Neural progenitor cell (in vitro differentiated cells): ENCODE measurements around the gene PNPLA7. TPM values are rescaled to one million over a fixed set of nuclear protein-coding genes. Genes with fewer than 3 reads are reported as not detected.
"Not testable (repeated sequence)": the region's sequence is repeated elsewhere in the genome, so short reads cannot be mapped to it uniquely, and the experiment has no call there.

ENCODE experiments used
- DNase-seq: peaks from one replicate; pipeline ENCODE4 v3.0.0-alpha.2; 2016; ENCODE audit warnings: low spot score
- H2AFZ ChIP-seq: fragments of 200-600 bp; sonication (generic); replicated peaks from 2 replicates; pipeline ENCODE4 v1.6.1; 2016; ENCODE audit warnings: antibody characterized with exemption
- H3F3A ChIP-seq: fragments of 200-600 bp; sonication (generic); 2 replicates; pipeline ENCODE4 v1.6.1; 2016; ENCODE audit warnings: antibody characterized with exemption, low read depth
- H3K27ac ChIP-seq: fragments of 200-600 bp; sonication (generic); 2 replicates; pipeline ENCODE4 v1.5.1; 2016; ENCODE audit warnings: mild to moderate bottlenecking
- H3K27me3 ChIP-seq: fragments of 200-600 bp; sonication (generic); 2 replicates; pipeline ENCODE4 v1.6.1; 2016; ENCODE audit warnings: mild to moderate bottlenecking, moderate library complexity
- H3K36me3 ChIP-seq: fragments of 200-600 bp; sonication (generic); 2 replicates; pipeline ENCODE4 v1.5.1; 2016
- H3K4me1 ChIP-seq: fragments of 200-600 bp; sonication (generic); 2 replicates; pipeline ENCODE4 v1.6.1; 2016; ENCODE audit warnings: mixed run types
- H3K4me2 ChIP-seq: fragments of 200-600 bp; sonication (generic); 2 replicates; pipeline ENCODE4 v1.6.1; 2016
- H3K4me3 ChIP-seq: fragments of 200-600 bp; sonication (generic); 2 replicates; pipeline ENCODE4 v1.5.1; 2016
- H3K79me2 ChIP-seq: fragments of 200-600 bp; sonication (generic); 2 replicates; pipeline ENCODE4 v1.6.1; 2016; ENCODE audit warnings: low read depth
- H3K9ac ChIP-seq: fragments of 200-600 bp; sonication (generic); 2 replicates; pipeline ENCODE4 v1.6.1; 2016
- H3K9me3 ChIP-seq: fragments of 200-600 bp; sonication (generic); 2 replicates; pipeline ENCODE4 v1.5.1; 2016; ENCODE audit warnings: low read depth
- H4K20me1 ChIP-seq: fragments of 200-600 bp; sonication (generic); 2 replicates; pipeline ENCODE4 v1.6.1; 2016; ENCODE audit warnings: low read depth
- H3K27ac Mint-ChIP-seq: 3 replicates; pipeline ENCODE4 v1.8.0; 2021; ENCODE audit warnings: mixed read lengths
- H3K27me3 Mint-ChIP-seq: 2 replicates; pipeline ENCODE4 v1.8.0; 2022; ENCODE audit warnings: low read depth, mild to moderate bottlenecking, inconsistent platforms, moderate library complexity, mixed read lengths; ENCODE audit not compliant: insufficient read depth
- H3K36me3 Mint-ChIP-seq: 3 replicates; pipeline ENCODE4 v1.8.0; 2021; ENCODE audit warnings: mixed read lengths
- H3K4me1 Mint-ChIP-seq: 3 replicates; pipeline ENCODE4 v1.8.0; 2021; ENCODE audit warnings: mixed read lengths
- H3K4me3 Mint-ChIP-seq: 3 replicates; pipeline ENCODE4 v1.8.0; 2021; ENCODE audit warnings: mild to moderate bottlenecking, moderate library complexity, mixed read lengths
- H3K9me3 Mint-ChIP-seq: 3 replicates; pipeline ENCODE4 v1.8.0; 2020; ENCODE audit warnings: mixed read lengths
- CTCF ChIP-seq: fragments of 200-600 bp; sonication (generic); IDR thresholded peaks from 2 replicates; pipeline ENCODE4 v1.5.1; 2017; ENCODE audit warnings: antibody characterized with exemption, mild to moderate bottlenecking
- EZH2 ChIP-seq: fragments of 200-600 bp; sonication (generic); IDR thresholded peaks from 2 replicates; pipeline ENCODE4 v1.6.1; 2017; ENCODE audit warnings: antibody characterized with exemption, mild to moderate bottlenecking, moderate library complexity
- EZH2phosphoT487 ChIP-seq: fragments of 200-600 bp; sonication (generic); IDR thresholded peaks from 2 replicates; pipeline ENCODE4 v1.6.1; 2017; ENCODE audit warnings: antibody characterized with exemption
- total RNA-seq: library from RNA; depleted of rRNA; stranded (reverse); fragments of >200 nt; gene quantifications from 2 replicates; pipeline ENCODE4 v1.2.3, GENCODE V29; 2015; ENCODE audit warnings: low replicate concordance

The PNPLA7 gene
- 0.13 and 0.31 TPM in 2 replicates for total RNA-seq

GRCh38 chr9:137550231-137550621 lies at the start of gene PNPLA7:
Gene PNPLA7 (minus strand): TSS chr9:137550402. CDS start chr9:137550197, 205 bp downstream.
- peaks cover 6% of the 10 kb centered on the region for H3K9me3 ChIP-seq
- peaks cover 11% of the 10 kb centered on the region for H3K27me3 Mint-ChIP-seq
- no peaks in the 10 kb centered on the region for H3K27me3 ChIP-seq
- H3K4me1 Mint-ChIP-seq, result peaks cover 17% of the 10 kb centered on the region
- no peak within 1 kb of the TSS for H3K27ac ChIP-seq
- H4K20me1 ChIP-seq, result peaks cover 11% of the 10 kb centered on the region
- DNase-seq, result peak; percentile 84
- peak within 1 kb of the TSS; percentile 90 for H3K4me3 Mint-ChIP-seq
- no peaks in the 10 kb centered on the region for H3K4me1 ChIP-seq
- no peaks in the 10 kb centered on the region for H3K36me3 ChIP-seq
- TF ChIP-seq CTCF (no peak), EZH2phosphoT487 (no peak), EZH2 (no peak)
- H3K4me2 ChIP-seq, result peak within 1 kb of the TSS; percentile 92
- peak within 1 kb of the TSS; percentile 83 for H3K27ac Mint-ChIP-seq
- H2AFZ ChIP-seq, result peak within 1 kb of the TSS; percentile 94
- H3K79me2 ChIP-seq, result no peaks in the 10 kb centered on the region
- peaks cover 33% of the 10 kb centered on the region for H3F3A ChIP-seq
- no peak within 1 kb of the TSS for H3K9ac ChIP-seq
- H3K4me3 ChIP-seq, result peak within 1 kb of the TSS; percentile 64
- H3K36me3 Mint-ChIP-seq, result peaks cover 11% of the 10 kb centered on the region
- H3K9me3 Mint-ChIP-seq, result peaks cover 10% of the 10 kb centered on the region

GRCh38 chr9:137598943-137599342 lies 48.7 kb upstream of the PNPLA7 start:
- H3K9me3 Mint-ChIP-seq, result no peaks in the 10 kb centered on the region

GRCh38 chr9:137596577-137596976 lies 46.4 kb upstream of the PNPLA7 start:
- not testable (repeated sequence) for H3K4me2 ChIP-seq, H3K27me3 ChIP-seq, H3K9me3 ChIP-seq, H3K4me3 Mint-ChIP-seq, H3K27ac Mint-ChIP-seq, H3K79me2 ChIP-seq, H3K36me3 Mint-ChIP-seq, DNase-seq, H4K20me1 ChIP-seq, H3K27ac ChIP-seq, H3K4me3 ChIP-seq, H3K36me3 ChIP-seq, H3K27me3 Mint-ChIP-seq, H3F3A ChIP-seq, H3K9ac ChIP-seq, H2AFZ ChIP-seq, H3K9me3 Mint-ChIP-seq, H3K4me1 ChIP-seq
- H3K4me1 Mint-ChIP-seq, result peaks cover 15% of the 10 kb centered on the region

More at GRCh38 chr9:137598943-137599342, 48.7 kb upstream of the PNPLA7 start:
- H3K36me3 ChIP-seq, result no peaks in the 10 kb centered on the region
- peaks cover 19% of the 10 kb centered on the region for H3K4me1 Mint-ChIP-seq
- H3F3A ChIP-seq, result peaks cover 11% of the 10 kb centered on the region
- no peaks in the 10 kb centered on the region for H3K79me2 ChIP-seq
- no peak overlapping the region for H3K4me3 Mint-ChIP-seq
- H3K27me3 ChIP-seq, result peaks cover 9% of the 10 kb centered on the region
- H3K4me2 ChIP-seq, result no peak overlapping the region
- DNase-seq, result no peak
- H3K27me3 Mint-ChIP-seq, result peaks cover 18% of the 10 kb centered on the region
- no peak overlapping the region for H2AFZ ChIP-seq
- no peaks in the 10 kb centered on the region for H3K36me3 Mint-ChIP-seq
- H4K20me1 ChIP-seq, result peaks cover 3% of the 10 kb centered on the region
- no peak overlapping the region for H3K4me3 ChIP-seq
- H3K9ac ChIP-seq, result no peak overlapping the region
- no peaks in the 10 kb centered on the region for H3K4me1 ChIP-seq
- TF ChIP-seq EZH2phosphoT487 (no peak), EZH2 (no peak), CTCF (no peak)
- no peak overlapping the region for H3K27ac Mint-ChIP-seq
- no peaks in the 10 kb centered on the region for H3K9me3 ChIP-seq
- no peak overlapping the region for H3K27ac ChIP-seq

GRCh38 chr9:137593176-137593575 lies 43.0 kb upstream of the PNPLA7 start:
- Histone ChIP-seq H3K9me3 (no peaks in the 10 kb centered on the region), H3K36me3 (no peaks in the 10 kb centered on the region), H3K79me2 (peaks cover 26% of the 10 kb centered on the region), H3K27me3 (no peaks in the 10 kb centered on the region), H3K9ac (no peak overlapping the region), H4K20me1 (peaks cover 24% of the 10 kb centered on the region), H3F3A (no peaks in the 10 kb centered on the region), H3K4me3 (no peak overlapping the region), H3K27ac (no peak overlapping the region), H3K4me2 (no peak overlapping the region), H3K4me1 (peaks cover 8% of the 10 kb centered on the region), H2AFZ (no peak overlapping the region)
- H3K9me3 Mint-ChIP-seq, result no peaks in the 10 kb centered on the region
- TF ChIP-seq CTCF (no peak), EZH2 (no peak), EZH2phosphoT487 (no peak)
- peaks cover 7% of the 10 kb centered on the region for H3K27me3 Mint-ChIP-seq
- H3K27ac Mint-ChIP-seq, result no peak overlapping the region
- H3K36me3 Mint-ChIP-seq, result no peaks in the 10 kb centered on the region
- no peak for DNase-seq
- peaks cover 22% of the 10 kb centered on the region for H3K4me1 Mint-ChIP-seq
- H3K4me3 Mint-ChIP-seq, result peak overlapping the region; percentile 34
